ENCODE data around the gene ZBTB6. TPM values are rescaled to one million over a fixed set of nuclear protein-coding genes. Genes with fewer than 3 reads are reported as not detected.

Gene ZBTB6, protein sequence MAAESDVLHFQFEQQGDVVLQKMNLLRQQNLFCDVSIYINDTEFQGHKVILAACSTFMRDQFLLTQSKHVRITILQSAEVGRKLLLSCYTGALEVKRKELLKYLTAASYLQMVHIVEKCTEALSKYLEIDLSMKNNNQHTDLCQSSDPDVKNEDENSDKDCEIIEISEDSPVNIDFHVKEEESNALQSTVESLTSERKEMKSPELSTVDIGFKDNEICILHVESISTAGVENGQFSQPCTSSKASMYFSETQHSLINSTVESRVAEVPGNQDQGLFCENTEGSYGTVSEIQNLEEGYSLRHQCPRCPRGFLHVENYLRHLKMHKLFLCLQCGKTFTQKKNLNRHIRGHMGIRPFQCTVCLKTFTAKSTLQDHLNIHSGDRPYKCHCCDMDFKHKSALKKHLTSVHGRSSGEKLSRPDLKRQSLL
- total RNA-seq (ENCODE audit: low replicate concordance), result 8.3 and 8.7 TPM in 2 replicates
- long read RNA-seq, full-length matches to known transcripts, result 4 of 9 reads
- long read RNA-seq, partial matches to known transcripts, result 0 of 9 reads
- long read RNA-seq, other reads (novel, unspliced or antisense), result 5 of 9 reads

GRCh38 chr9:122912964-122913673 is at the start of gene ZBTB6:
ZBTB6 (minus strand) TSS chr9:122913323; CDS start chr9:122912072, 1,251 bp downstream.
- DNase-seq (ENCODE audit: extremely low spot score, unreplicated experiment), result no peak
- H3K9me3 Mint-ChIP-seq, result no peaks in the 10 kb centered on the region
- peaks cover 4% of the 10 kb centered on the region for H3K36me3 Mint-ChIP-seq
- peaks cover 17% of the 10 kb centered on the region for H3K4me1 Mint-ChIP-seq (ENCODE audit: unreplicated experiment)
- TF ChIP-seq, protein P1, sequence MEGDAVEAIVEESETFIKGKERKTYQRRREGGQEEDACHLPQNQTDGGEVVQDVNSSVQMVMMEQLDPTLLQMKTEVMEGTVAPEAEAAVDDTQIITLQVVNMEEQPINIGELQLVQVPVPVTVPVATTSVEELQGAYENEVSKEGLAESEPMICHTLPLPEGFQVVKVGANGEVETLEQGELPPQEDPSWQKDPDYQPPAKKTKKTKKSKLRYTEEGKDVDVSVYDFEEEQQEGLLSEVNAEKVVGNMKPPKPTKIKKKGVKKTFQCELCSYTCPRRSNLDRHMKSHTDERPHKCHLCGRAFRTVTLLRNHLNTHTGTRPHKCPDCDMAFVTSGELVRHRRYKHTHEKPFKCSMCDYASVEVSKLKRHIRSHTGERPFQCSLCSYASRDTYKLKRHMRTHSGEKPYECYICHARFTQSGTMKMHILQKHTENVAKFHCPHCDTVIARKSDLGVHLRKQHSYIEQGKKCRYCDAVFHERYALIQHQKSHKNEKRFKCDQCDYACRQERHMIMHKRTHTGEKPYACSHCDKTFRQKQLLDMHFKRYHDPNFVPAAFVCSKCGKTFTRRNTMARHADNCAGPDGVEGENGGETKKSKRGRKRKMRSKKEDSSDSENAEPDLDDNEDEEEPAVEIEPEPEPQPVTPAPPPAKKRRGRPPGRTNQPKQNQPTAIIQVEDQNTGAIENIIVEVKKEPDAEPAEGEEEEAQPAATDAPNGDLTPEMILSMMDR (conservative IDR thresholded peaks at IDR 0.05), result peak; percentile 11
- H3K27me3 Mint-ChIP-seq, result no peaks in the 10 kb centered on the region
- H3K27ac Mint-ChIP-seq, result peak within 1 kb of the TSS; percentile 95
- peak within 1 kb of the TSS; percentile 97 for H3K4me3 Mint-ChIP-seq

DNA sequence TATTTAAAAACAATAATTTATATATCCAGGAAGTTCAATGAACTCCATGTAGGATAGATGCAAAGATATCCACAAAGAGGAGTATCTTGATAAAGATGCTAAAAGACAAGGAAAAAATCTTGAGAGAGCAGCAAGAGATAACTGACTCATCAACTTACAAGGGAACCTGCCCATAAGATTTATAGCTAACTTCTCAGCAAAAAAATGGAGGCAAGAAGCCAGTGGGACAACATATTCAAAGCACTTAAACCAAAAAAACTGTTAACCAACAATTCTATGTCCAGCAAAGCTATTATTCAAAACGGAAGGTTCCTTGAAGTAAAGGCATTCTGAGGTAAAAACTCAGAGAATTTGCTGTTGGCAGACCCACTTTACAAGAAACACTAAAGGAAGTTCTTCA is 48.0 kb upstream of the ZBTB6 start:
- Mint-ChIP-seq H3K4me1 (ENCODE audit: unreplicated experiment) (no peaks in the 10 kb centered on the region), H3K36me3 (peaks cover 40% of the 10 kb centered on the region), H3K9me3 (no peaks in the 10 kb centered on the region), H3K27ac (no peak overlapping the region), H3K4me3 (no peak overlapping the region), H3K27me3 (no peaks in the 10 kb centered on the region)
- DNase-seq (ENCODE audit: extremely low spot score, unreplicated experiment), result no peak
- TF ChIP-seq, protein P1 (conservative IDR thresholded peaks at IDR 0.05), result no peak

DNA sequence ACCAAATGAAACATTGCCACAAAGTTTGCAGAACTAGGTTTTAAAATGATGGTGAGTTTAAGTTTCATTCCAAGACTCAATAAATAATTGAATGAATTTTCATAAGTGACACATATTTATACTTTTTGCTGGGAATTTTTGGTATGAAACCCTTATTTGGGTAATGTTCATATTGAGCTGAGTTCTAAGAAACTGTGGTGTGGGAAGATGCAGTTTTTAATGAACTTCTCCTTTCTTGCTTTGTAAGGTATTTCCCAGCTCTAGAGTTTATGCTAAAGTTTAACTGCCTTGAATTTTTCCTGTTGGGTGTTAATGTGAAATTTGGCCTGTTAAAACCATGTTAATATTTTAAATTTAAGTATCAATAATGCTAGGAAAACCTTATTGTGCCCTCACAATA is 42.8 kb upstream of the ZBTB6 start:
- Mint-ChIP-seq H3K27me3 (no peaks in the 10 kb centered on the region), H3K4me1 (ENCODE audit: unreplicated experiment) (peaks cover 12% of the 10 kb centered on the region), H3K27ac (no peak overlapping the region), H3K36me3 (peaks cover 21% of the 10 kb centered on the region), H3K4me3 (no peak overlapping the region), H3K9me3 (no peaks in the 10 kb centered on the region)
- TF ChIP-seq, protein P1 (conservative IDR thresholded peaks at IDR 0.05), result no peak
- no peak for DNase-seq (ENCODE audit: extremely low spot score, unreplicated experiment)

DNA sequence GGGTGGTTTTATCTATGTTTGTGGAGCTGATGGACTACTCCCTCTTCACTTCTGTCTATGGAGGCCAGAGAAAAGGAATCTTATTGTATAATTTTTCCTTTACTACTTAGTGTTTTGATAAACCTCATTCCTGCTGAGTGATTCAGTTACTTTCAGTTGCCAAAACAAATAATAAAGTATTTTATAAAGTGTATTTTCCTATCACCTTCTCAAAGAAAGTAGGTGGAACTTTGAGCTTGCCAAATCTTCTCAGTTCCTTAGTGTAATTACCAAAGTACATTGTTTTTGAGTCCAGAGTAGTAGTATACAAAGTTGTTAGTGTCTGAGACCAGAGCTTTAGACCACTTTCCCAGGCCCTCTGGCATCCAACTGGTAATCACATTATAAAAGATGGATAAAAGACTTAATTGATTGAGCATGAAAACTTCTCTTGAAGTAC is 41.1 kb upstream of the ZBTB6 start:
- H3K9me3 Mint-ChIP-seq, result no peaks in the 10 kb centered on the region
- peaks cover 8% of the 10 kb centered on the region for H3K36me3 Mint-ChIP-seq
- H3K4me3 Mint-ChIP-seq, result no peak overlapping the region
- TF ChIP-seq, protein P1 (conservative IDR thresholded peaks at IDR 0.05), result no peak
- no peak for DNase-seq (ENCODE audit: extremely low spot score, unreplicated experiment)
- H3K4me1 Mint-ChIP-seq (ENCODE audit: unreplicated experiment), result peaks cover 23% of the 10 kb centered on the region
- H3K27me3 Mint-ChIP-seq, result no peaks in the 10 kb centered on the region
- H3K27ac Mint-ChIP-seq, result peak overlapping the region; percentile 2

DNA sequence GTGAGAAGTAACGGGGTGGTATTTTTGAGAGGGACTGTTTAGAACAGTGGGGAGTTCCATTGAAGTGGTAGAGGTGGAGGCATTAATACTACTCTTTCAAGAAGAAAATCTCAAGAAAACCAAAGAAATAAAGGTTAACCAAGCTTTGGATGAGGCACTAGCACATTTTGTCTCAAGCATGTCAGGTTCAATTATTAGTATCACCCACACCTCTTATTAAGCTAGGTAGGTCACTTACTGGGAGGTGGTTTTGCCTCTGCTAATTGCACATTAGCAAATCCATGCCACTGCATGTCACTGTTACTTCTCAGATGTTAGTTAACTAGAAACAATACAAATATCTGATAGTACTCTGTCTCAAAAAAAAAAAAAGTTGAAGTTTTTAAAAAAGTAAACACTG is 37.9 kb upstream of the ZBTB6 start:
- peaks cover 41% of the 10 kb centered on the region for H3K4me1 Mint-ChIP-seq (ENCODE audit: unreplicated experiment)
- TF ChIP-seq, protein P1 (conservative IDR thresholded peaks at IDR 0.05), result no peak
- H3K9me3 Mint-ChIP-seq, result no peaks in the 10 kb centered on the region
- H3K27ac Mint-ChIP-seq, result no peak overlapping the region
- DNase-seq (ENCODE audit: extremely low spot score, unreplicated experiment), result no peak
- no peaks in the 10 kb centered on the region for H3K27me3 Mint-ChIP-seq
- no peak overlapping the region for H3K4me3 Mint-ChIP-seq
- H3K36me3 Mint-ChIP-seq, result peaks cover 3% of the 10 kb centered on the region

Data from type B pancreatic cell (in vitro differentiated cells).